HEK293 (cell line): Measurements from ENCODE around the gene ARHGAP6.

ENCODE experiments used
- CTCF ChIA-PET: fragments of 350-600 bp; formaldehyde crosslinking; extraction: SDS; loops from one replicate; lab custom pipeline; 2021; ENCODE audit warnings: antibody characterized with exemption; lab: Yijun Ruan, JAX
- POLR2A ChIA-PET: fragments of 300-600 bp; formaldehyde crosslinking; extraction: SDS; loops from one replicate; lab custom pipeline; 2020; ENCODE audit warnings: antibody characterized with exemption, inconsistent platforms; lab: Yijun Ruan, JAX
- H3K27ac ChIP-seq: fragments of 200-500 bp; sonication (Bioruptor generic); 2 replicates; pipeline ENCODE4 v1.5.1; 2014; ENCODE audit warnings: low read depth, low read length, control low read depth, inconsistent platforms; ENCODE audit errors: extremely low read depth
- H3K36me3 ChIP-seq, 2 experiments: fragments of 200-500 bp in 1 of 2; sonication (Bioruptor generic) in 1 of 2; 1 replicate in 1 of 2; 2 replicates in 1 of 2; pipeline ENCODE4 v1.5.1; 2014 to 2017; ENCODE audit warnings: inconsistent platforms in 2 of 2, low read length in 2 of 2; ENCODE audit not compliant: control insufficient read depth in 2 of 2, insufficient read depth in 1 of 2
- H3K4me1 ChIP-seq: fragments of 200-500 bp; sonication (Bioruptor generic); 2 replicates; pipeline ENCODE4 v1.5.1; 2014; ENCODE audit warnings: mild to moderate bottlenecking, low read length, inconsistent platforms; ENCODE audit not compliant: control insufficient read depth, insufficient read depth
- H3K4me3 ChIP-seq: 2 replicates; pipeline ENCODE4 v1.5.1; 2011; ENCODE audit warnings: low read depth, mild to moderate bottlenecking, control low read depth, low read length, moderate library complexity
- H3K9me3 ChIP-seq: fragments of 200-500 bp; sonication (Bioruptor generic); 2 replicates; pipeline ENCODE4 v1.5.1; 2014; ENCODE audit warnings: low read depth, low read length, inconsistent platforms; ENCODE audit not compliant: control insufficient read depth, insufficient read depth
- GLI2 ChIP-seq: fragments of 450-650 bp; formaldehyde crosslinking; IDR thresholded peaks from 2 replicates; pipeline ENCODE4; 2017; ENCODE audit warnings: missing biosample characterization, missing genetic modification characterization, low read depth, borderline replicate concordance
- HOXC10 ChIP-seq: sonication (generic); formaldehyde crosslinking; IDR thresholded peaks from 2 replicates; pipeline ENCODE4 v1.8.1; 2023; ENCODE audit warnings: mild to moderate bottlenecking, missing genetic modification reagents
- KLF1 ChIP-seq: fragments of 450-650 bp; formaldehyde crosslinking; IDR thresholded peaks from 2 replicates; pipeline ENCODE4 v1.5.1; 2016; ENCODE audit warnings: missing biosample characterization, missing genetic modification characterization
- KLF7 ChIP-seq: fragments of 450-650 bp; formaldehyde crosslinking; IDR thresholded peaks from 2 replicates; pipeline ENCODE4 v1.5.1; 2016; ENCODE audit warnings: missing biosample characterization, missing genetic modification characterization, borderline replicate concordance
- KLF9 ChIP-seq: fragments of 450-650 bp; formaldehyde crosslinking; IDR thresholded peaks from 2 replicates; pipeline ENCODE4 v1.5.1; 2016; ENCODE audit warnings: missing biosample characterization, missing genetic modification characterization, low read depth
- REPIN1 ChIP-seq: fragments of 450-650 bp; formaldehyde crosslinking; IDR thresholded peaks from 2 replicates; pipeline ENCODE4 v1.5.1; 2017; ENCODE audit warnings: missing biosample characterization, missing genetic modification characterization, low read depth
- SP2 ChIP-seq: fragments of 450-650 bp; formaldehyde crosslinking; IDR thresholded peaks from 2 replicates; pipeline ENCODE4 v1.5.1; 2016; ENCODE audit warnings: missing biosample characterization, missing genetic modification characterization
- ZBTB21 ChIP-seq: fragments of 450-650 bp; formaldehyde crosslinking; IDR thresholded peaks from 2 replicates; pipeline ENCODE4 v1.5.1; 2017; ENCODE audit warnings: missing biosample characterization, missing genetic modification characterization
- ZFP3 ChIP-seq: fragments of 450-650 bp; formaldehyde crosslinking; IDR thresholded peaks from 2 replicates; pipeline ENCODE4 v1.5.1; 2016; ENCODE audit warnings: low read depth, missing biosample characterization, missing genetic modification characterization
- ZNF19 ChIP-seq: fragments of 450-650 bp; formaldehyde crosslinking; IDR thresholded peaks from 2 replicates; pipeline ENCODE4; 2016; ENCODE audit warnings: missing biosample characterization, missing genetic modification characterization, low read depth
- ZNF560 ChIP-seq: fragments of 450-650 bp; formaldehyde crosslinking; IDR thresholded peaks from 2 replicates; pipeline ENCODE4 v1.5.1; 2017; ENCODE audit warnings: missing biosample characterization, missing genetic modification characterization, borderline replicate concordance
- ZNF654 ChIP-seq: fragments of 450-650 bp; formaldehyde crosslinking; IDR thresholded peaks from 2 replicates; pipeline ENCODE4 v1.5.1; 2016; ENCODE audit warnings: low read depth, missing biosample characterization, missing genetic modification characterization
- ZNF664 ChIP-seq: fragments of 450-650 bp; formaldehyde crosslinking; IDR thresholded peaks from 2 replicates; pipeline ENCODE4 v1.5.1; 2016; ENCODE audit warnings: missing biosample characterization, missing genetic modification characterization
- ZNF747 ChIP-seq: fragments of 450-650 bp; formaldehyde crosslinking; IDR thresholded peaks from 2 replicates; pipeline ENCODE4 v1.5.1; 2016; ENCODE audit warnings: missing biosample characterization, missing genetic modification characterization
- TF ChIP-seq, protein P1 (sequence below): fragments of 450-650 bp; formaldehyde crosslinking; IDR thresholded peaks from 2 replicates; pipeline ENCODE4 v1.5.1; 2016; ENCODE audit warnings: missing biosample characterization, missing genetic modification characterization, borderline replicate concordance
- TF ChIP-seq, protein P2 (sequence below): fragments of 450-650 bp; formaldehyde crosslinking; IDR thresholded peaks from 2 replicates; pipeline ENCODE4 v1.5.1; 2016; ENCODE audit warnings: missing biosample characterization, missing genetic modification characterization
- TF ChIP-seq, protein P3 (sequence below): fragments of 450-650 bp; formaldehyde crosslinking; IDR thresholded peaks from 2 replicates; pipeline ENCODE4 v1.5.1; 2016; ENCODE audit warnings: missing biosample characterization, missing genetic modification characterization

ARHGAP6 gene

GRCh38 chrX:11257711-11258110 lies 408.0 kb downstream of the ARHGAP6 start:
- H3K4me3 ChIP-seq: no peak overlapping the region
- H3K4me1 ChIP-seq: no peaks in the 10 kb centered on the region
- CTCF ChIA-PET: no interaction called here
- no peaks in the 10 kb centered on the region for H3K36me3 ChIP-seq
- no peaks in the 10 kb centered on the region for H3K9me3 ChIP-seq
- TF ChIP-seq ZNF747 (tag by site-specific recombination): no peak
- no peak for TF ChIP-seq ZBTB21
- no peak for TF ChIP-seq GLI2 (tag by site-specific recombination)
- no peak for TF ChIP-seq HOXC10 (CRISPR knock-in tag)
- no peak for TF ChIP-seq KLF7 (tag by site-specific recombination)
- no peak for TF ChIP-seq SP2 (tag by site-specific recombination)
- no peak for TF ChIP-seq KLF1 (tag by site-specific recombination)
- no peak for TF ChIP-seq REPIN1
- TF ChIP-seq, protein P1, sequence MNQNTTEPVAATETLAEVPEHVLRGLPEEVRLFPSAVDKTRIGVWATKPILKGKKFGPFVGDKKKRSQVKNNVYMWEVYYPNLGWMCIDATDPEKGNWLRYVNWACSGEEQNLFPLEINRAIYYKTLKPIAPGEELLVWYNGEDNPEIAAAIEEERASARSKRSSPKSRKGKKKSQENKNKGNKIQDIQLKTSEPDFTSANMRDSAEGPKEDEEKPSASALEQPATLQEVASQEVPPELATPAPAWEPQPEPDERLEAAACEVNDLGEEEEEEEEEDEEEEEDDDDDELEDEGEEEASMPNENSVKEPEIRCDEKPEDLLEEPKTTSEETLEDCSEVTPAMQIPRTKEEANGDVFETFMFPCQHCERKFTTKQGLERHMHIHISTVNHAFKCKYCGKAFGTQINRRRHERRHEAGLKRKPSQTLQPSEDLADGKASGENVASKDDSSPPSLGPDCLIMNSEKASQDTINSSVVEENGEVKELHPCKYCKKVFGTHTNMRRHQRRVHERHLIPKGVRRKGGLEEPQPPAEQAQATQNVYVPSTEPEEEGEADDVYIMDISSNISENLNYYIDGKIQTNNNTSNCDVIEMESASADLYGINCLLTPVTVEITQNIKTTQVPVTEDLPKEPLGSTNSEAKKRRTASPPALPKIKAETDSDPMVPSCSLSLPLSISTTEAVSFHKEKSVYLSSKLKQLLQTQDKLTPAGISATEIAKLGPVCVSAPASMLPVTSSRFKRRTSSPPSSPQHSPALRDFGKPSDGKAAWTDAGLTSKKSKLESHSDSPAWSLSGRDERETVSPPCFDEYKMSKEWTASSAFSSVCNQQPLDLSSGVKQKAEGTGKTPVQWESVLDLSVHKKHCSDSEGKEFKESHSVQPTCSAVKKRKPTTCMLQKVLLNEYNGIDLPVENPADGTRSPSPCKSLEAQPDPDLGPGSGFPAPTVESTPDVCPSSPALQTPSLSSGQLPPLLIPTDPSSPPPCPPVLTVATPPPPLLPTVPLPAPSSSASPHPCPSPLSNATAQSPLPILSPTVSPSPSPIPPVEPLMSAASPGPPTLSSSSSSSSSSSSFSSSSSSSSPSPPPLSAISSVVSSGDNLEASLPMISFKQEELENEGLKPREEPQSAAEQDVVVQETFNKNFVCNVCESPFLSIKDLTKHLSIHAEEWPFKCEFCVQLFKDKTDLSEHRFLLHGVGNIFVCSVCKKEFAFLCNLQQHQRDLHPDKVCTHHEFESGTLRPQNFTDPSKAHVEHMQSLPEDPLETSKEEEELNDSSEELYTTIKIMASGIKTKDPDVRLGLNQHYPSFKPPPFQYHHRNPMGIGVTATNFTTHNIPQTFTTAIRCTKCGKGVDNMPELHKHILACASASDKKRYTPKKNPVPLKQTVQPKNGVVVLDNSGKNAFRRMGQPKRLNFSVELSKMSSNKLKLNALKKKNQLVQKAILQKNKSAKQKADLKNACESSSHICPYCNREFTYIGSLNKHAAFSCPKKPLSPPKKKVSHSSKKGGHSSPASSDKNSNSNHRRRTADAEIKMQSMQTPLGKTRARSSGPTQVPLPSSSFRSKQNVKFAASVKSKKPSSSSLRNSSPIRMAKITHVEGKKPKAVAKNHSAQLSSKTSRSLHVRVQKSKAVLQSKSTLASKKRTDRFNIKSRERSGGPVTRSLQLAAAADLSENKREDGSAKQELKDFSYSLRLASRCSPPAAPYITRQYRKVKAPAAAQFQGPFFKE (tag by site-specific recombination): no peak
- TF ChIP-seq, protein P2, sequence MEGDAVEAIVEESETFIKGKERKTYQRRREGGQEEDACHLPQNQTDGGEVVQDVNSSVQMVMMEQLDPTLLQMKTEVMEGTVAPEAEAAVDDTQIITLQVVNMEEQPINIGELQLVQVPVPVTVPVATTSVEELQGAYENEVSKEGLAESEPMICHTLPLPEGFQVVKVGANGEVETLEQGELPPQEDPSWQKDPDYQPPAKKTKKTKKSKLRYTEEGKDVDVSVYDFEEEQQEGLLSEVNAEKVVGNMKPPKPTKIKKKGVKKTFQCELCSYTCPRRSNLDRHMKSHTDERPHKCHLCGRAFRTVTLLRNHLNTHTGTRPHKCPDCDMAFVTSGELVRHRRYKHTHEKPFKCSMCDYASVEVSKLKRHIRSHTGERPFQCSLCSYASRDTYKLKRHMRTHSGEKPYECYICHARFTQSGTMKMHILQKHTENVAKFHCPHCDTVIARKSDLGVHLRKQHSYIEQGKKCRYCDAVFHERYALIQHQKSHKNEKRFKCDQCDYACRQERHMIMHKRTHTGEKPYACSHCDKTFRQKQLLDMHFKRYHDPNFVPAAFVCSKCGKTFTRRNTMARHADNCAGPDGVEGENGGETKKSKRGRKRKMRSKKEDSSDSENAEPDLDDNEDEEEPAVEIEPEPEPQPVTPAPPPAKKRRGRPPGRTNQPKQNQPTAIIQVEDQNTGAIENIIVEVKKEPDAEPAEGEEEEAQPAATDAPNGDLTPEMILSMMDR: no peak
- TF ChIP-seq ZNF19 (tag by site-specific recombination): no peak
- TF ChIP-seq, protein P3, sequence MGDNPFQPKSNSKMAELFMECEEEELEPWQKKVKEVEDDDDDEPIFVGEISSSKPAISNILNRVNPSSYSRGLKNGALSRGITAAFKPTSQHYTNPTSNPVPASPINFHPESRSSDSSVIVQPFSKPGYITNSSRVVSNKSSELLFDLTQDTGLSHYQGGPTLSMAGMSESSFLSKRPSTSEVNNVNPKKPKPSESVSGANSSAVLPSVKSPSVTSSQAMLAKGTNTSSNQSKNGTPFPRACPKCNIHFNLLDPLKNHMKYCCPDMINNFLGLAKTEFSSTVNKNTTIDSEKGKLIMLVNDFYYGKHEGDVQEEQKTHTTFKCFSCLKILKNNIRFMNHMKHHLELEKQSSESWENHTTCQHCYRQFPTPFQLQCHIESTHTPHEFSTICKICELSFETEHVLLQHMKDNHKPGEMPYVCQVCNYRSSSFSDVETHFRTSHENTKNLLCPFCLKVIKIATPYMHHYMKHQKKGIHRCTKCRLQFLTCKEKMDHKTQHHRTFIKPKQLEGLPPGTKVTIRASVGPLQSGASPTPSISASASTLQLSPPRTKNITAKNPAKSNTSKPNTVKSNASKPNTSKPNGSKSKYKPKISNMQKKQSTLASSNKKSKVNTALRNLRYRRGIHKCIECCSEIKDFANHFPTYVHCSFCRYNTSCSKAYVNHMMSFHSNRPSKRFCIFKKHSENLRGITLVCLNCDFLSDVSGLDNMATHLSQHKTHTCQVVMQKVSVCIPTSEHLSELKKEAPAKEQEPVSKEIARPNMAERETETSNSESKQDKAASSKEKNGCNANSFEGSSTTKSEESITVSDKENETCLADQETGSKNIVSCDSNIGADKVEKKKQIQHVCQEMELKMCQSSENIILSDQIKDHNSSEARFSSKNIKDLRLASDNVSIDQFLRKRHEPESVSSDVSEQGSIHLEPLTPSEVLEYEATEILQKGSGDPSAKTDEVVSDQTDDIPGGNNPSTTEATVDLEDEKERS (tag by site-specific recombination): no peak
- TF ChIP-seq ZNF560: no peak
- TF ChIP-seq ZNF654 (tag by site-specific recombination): no peak
- TF ChIP-seq ZFP3 (tag by site-specific recombination): no peak
- TF ChIP-seq KLF9 (tag by site-specific recombination): no peak
- no peak for TF ChIP-seq ZNF664 (tag by site-specific recombination)
- H3K27ac ChIP-seq: no peak overlapping the region
- POLR2A ChIA-PET: no interaction called here
